Articular chondrocyte of knee joint (primary cell): ENCODE data around the gene SBSN. TPM values are rescaled to one million over a fixed set of nuclear protein-coding genes. Genes with fewer than 3 reads are reported as not detected.

ENCODE experiments used
- total RNA-seq: library from RNA; depleted of rRNA; stranded (reverse); fragments of >200 nt; gene quantifications from 2 replicates; pipeline ENCODE4 v1.2.3, GENCODE V29; 2012

The SBSN gene
- total RNA-seq, result 1.9 and 2.5 TPM in 2 replicates

GRCh38 chr19:35528218-35529038, at the start of gene SBSN:
Gene SBSN (minus strand): TSS chr19:35528311. CDS start chr19:35528281, 30 bp downstream.

DNA sequence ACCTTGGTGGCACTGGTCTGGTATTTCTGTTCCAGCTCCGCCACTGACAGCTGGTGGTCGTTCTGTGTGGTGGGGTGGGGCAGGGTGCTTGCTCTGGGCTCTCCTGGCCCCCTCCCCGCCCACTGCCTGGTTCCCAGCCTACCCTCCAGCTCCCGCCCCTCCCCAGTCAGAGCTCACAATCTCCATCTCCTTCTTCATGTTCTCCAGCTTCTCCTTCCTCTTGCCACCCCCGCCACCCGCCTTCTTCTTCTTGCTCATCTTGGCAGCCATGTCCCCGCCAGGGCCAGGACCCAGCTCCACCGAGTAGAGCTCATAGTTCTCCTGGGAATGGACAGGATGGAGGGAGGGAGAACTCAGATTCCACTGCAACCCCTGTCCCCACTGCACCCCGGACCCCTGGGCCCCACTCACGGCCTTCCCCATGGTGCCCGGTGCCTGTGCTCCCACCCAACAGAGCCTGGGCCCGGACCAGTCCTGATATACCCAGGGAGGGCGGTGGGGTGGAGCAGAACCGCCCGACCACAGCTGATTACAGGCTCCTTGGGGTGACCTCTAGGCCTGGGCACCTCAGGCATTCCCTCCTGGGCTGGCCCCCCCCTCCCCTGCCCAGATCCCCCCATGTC, 35.2 kb upstream of the SBSN start, which contains the start of gene ATP4A:
Gene ATP4A (minus strand): TSS at position 452 of the 623 bp plus-strand sequence. CDS start 29 bp downstream, at position 423.

DNA sequence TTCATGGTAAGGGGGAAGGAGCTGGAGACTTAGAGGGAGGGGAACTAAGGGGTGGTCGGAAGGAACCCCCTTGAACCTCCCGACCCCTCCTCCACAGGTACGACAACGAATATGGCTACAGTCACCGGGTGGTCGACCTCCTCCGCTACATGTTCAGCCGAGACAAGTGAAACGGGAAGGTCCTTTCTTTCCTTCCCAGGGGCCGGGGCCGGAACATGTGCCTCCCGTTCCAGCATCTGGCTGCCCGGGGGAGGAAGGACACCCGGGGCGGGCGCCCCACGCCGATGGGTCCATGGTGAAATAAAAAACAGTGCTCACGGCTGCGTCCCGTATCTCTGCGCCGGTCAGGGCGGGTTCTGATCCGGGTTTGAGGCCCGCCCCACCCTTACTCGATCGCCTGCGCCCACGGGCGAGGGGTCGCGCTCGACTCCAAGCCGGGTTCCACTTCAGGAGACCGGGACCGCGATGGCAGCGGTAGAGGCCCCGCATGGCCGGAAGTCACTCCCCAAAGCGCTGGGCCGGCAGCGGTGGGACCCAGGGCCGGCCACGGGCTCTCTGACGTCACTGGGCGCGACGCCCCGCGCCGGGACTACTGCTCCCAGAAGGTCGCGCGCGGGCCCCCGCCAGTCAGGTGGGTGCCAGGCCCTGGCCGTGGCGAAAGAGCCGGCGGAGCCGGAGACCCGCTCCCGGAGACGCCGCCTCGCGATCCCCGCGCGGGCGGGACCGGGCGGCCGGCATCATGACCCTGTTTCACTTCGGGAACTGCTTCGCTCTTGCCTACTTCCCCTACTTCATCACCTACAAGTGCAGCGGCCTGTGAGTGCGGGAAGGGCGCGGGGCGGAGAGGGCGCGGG, 17.1 kb upstream of the SBSN start, which contains the start of gene TMEM147:
Gene TMEM147 (plus strand): TSS at position 626 of the 854 bp plus-strand sequence. CDS start 114 bp downstream, at position 740.

GRCh38 chr19:35533201-35533821, 5.2 kb upstream of the SBSN start, which contains the start of gene GAPDHS:
Gene GAPDHS (plus strand): TSS chr19:35533456. CDS start chr19:35533528, 72 bp downstream.

DNA sequence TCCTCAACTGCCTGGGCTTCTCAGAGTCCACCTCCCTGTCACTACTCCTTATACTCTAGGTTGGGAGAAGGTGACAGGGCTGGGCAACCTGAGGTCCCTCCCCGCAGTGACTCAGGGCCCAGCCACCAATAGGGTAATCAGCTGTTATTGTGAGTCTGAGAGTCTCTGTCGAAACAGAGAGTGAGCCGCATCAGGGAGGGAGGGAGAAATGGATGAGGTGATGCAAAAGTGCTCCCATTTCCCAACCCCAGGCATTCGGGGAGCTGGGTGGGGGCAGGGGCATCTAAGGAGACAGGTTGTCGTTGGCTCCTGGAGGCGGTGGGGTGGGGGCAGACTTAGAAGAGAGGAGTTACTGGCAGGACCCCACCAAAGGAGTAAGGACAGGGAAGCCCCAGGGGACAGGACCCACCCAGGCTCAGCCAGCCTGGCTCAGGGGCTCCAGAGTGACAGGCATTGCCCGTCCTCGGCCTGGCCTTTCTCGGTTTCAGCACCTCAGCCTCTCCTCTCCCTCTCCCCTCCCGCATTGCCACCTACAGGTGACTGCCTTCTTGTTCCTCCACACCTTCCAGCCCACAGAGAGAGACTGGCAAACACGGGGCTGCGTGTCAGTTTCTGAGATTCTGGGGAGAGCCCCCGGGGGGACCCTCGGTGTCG, 14.4 kb downstream of the SBSN start, which contains the start of gene DMKN:
Gene DMKN (minus strand): TSS at position 22 of the 654 bp plus-strand sequence. CDS start 174 bp downstream, outside the sequence.

GRCh38 chr19:35490364-35490763, 37.7 kb downstream of the SBSN start, which contains the start of gene KRTDAP:
Gene KRTDAP (minus strand): TSS chr19:35490464. CDS start chr19:35490442, 22 bp downstream.

Other genes with a start within 250 kb of the SBSN start
- under 0.01 TPM in 1 of 2 replicates, not detected in the other for gene HAMP, start 245.8 kb downstream of the SBSN start, total RNA-seq
- gene MAG, start 236.2 kb downstream of the SBSN start, total RNA-seq, result not detected in 2 replicates
- gene CD22, start 199.1 kb downstream of the SBSN start, total RNA-seq, result under 0.01 and 0.97 TPM in 2 replicates
- not detected in 2 replicates for gene FFAR1, start 180.4 kb downstream of the SBSN start, total RNA-seq
- not detected in 2 replicates for gene FFAR3, start 169.9 kb downstream of the SBSN start, total RNA-seq
- gene GPR42, start 157.2 kb downstream of the SBSN start, total RNA-seq, result not detected in 2 replicates
- not detected in 2 replicates for gene FFAR2, start 80.1 kb downstream of the SBSN start, total RNA-seq
- gene KRTDAP, start 37.8 kb downstream of the SBSN start, total RNA-seq, result not detected in 2 replicates
- 12.1 and 21.0 TPM in 2 replicates for gene DMKN, start 14.7 kb downstream of the SBSN start, total RNA-seq
- gene GAPDHS, start 5.1 kb upstream of the SBSN start, total RNA-seq, result not detected in 2 replicates
- gene TMEM147, start 17.3 kb upstream of the SBSN start, total RNA-seq, result 46.9 and 60.5 TPM in 2 replicates
- not detected in 2 replicates for gene ATP4A, start 35.3 kb upstream of the SBSN start, total RNA-seq
- not detected in 2 replicates for gene PMIS2, start 57.9 kb upstream of the SBSN start, total RNA-seq
- gene HAUS5, start 84.4 kb upstream of the SBSN start, total RNA-seq, result 4.3 and 4.6 TPM in 2 replicates
- 38.3 and 41.6 TPM in 2 replicates for gene RBM42, start 100.7 kb upstream of the SBSN start, total RNA-seq
- 0.13 and 0.32 TPM in 2 replicates for gene ETV2, start 113.4 kb upstream of the SBSN start, total RNA-seq
- 183 and 279 TPM in 2 replicates for gene COX6B1, start 120.0 kb upstream of the SBSN start, total RNA-seq
- gene UPK1A, start 138.2 kb upstream of the SBSN start, total RNA-seq, result not detected in 2 replicates
- not detected in 2 replicates for gene ZBTB32, start 176.2 kb upstream of the SBSN start, total RNA-seq
- 5.7 and 6.0 TPM in 2 replicates for gene KMT2B, start 189.7 kb upstream of the SBSN start, total RNA-seq
- gene IGFLR1, start 214.1 kb upstream of the SBSN start, total RNA-seq, result 1.2 TPM in 2 replicates
- 4.8 and 9.5 TPM in 2 replicates for gene U2AF1L4, start 217.1 kb upstream of the SBSN start, total RNA-seq
- gene PSENEN, start 217.3 kb upstream of the SBSN start, total RNA-seq, result 12.5 and 13.3 TPM in 2 replicates
- 10.1 and 12.2 TPM in 2 replicates for gene LIN37, start 220.3 kb upstream of the SBSN start, total RNA-seq
- 34.6 and 52.4 TPM in 2 replicates for gene HSPB6, start 228.7 kb upstream of the SBSN start, total RNA-seq
- 7.6 and 9.3 TPM in 2 replicates for gene PROSER3, start 229.9 kb upstream of the SBSN start, total RNA-seq
- 1.3 and 2.4 TPM in 2 replicates for gene ARHGAP33, start 247.3 kb upstream of the SBSN start, total RNA-seq